GM12891 (cell line): ENCODE results near the gene SLC66A1.

Experiments used
- DNase-seq: peaks from one replicate; pipeline ENCODE4 v3.0.0; 2011; ENCODE audit warnings: low spot score; ENCODE audit not compliant: insufficient read length
- FAIRE-seq: peaks from 2 replicates; lab custom pipeline; 2011; peaks lifted over from hg19 to GRCh38; lab: Jason Lieb, UNC
- PAX5 ChIP-seq: IDR thresholded peaks from 2 replicates; pipeline ENCODE4 v1.6.1; 2011; ENCODE audit warnings: low read length, moderate library complexity, mild to moderate bottlenecking; ENCODE audit not compliant: insufficient read depth, severe bottlenecking
- POLR2A ChIP-seq: IDR thresholded peaks from 2 replicates; pipeline ENCODE4 v1.6.1; 2011; ENCODE audit warnings: low read depth, low read length, control low read depth
- POLR2AphosphoS5 ChIP-seq: IDR thresholded peaks from 2 replicates; pipeline ENCODE4 v1.6.1; 2011; ENCODE audit warnings: low read depth, low read length, control low read depth
- POU2F2 ChIP-seq: IDR thresholded peaks from 2 replicates; pipeline ENCODE4 v1.6.1; 2011; ENCODE audit warnings: low read depth, mild to moderate bottlenecking, control low read depth, low read length, moderate library complexity
- SPI1 ChIP-seq: IDR thresholded peaks from 2 replicates; pipeline ENCODE4 v1.6.1; 2011; ENCODE audit warnings: low read depth, low read length, control low read depth
- TAF1 ChIP-seq: IDR thresholded peaks from 2 replicates; pipeline ENCODE4 v1.6.1; 2011; ENCODE audit warnings: low read depth, low read length, control low read depth

SLC66A1 gene

DNA sequence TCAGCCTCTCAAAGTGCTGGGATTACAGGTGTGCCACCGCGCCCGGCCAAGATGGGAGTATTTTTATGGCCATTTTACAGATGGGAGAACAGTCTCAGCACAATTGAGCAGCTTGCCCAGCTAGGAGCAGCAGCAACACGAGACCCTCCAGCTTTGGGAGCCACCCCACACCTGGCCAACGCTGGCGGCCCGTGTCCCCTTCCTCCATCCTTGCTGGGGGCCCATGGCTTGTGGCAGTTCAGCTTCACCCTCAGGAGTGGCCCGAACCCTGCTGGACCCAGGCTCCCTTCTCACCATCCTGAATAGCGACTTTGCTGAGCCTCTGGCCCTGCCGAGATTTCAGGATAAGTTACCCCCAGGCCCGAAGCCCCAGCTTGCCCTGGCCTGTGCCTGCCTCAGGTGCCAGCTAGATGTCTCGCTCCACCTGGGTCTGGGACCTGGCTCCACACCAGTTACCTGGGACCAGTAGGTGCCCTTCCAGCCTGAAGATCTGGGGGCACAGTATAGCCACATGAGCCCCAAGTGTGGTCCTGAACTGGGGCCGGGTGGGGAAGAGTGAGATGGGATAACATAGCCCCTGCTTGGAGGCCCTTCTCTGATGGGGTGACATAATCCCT lies 19.2 kb downstream of the SLC66A1 start:
- DNase-seq (no peak), FAIRE-seq (no peak)
- TF ChIP-seq POU2F2 (no peak), POLR2AphosphoS5 (no peak), PAX5 (no peak), SPI1 (no peak), POLR2A (no peak; the same call in 1 of the 2 replicates), TAF1 (no peak)

GRCh38 chr1:19332832-19333231 lies 20.7 kb downstream of the SLC66A1 start:
- DNase-seq: no peak

GRCh38 chr1:19333587-19334354 lies 21.6 kb downstream of the SLC66A1 start:
- DNase-seq (no peak), FAIRE-seq (no peak)
- no peak for TF ChIP-seq PAX5
- no peak for TF ChIP-seq TAF1
- no peak for TF ChIP-seq POLR2A
- no peak for TF ChIP-seq POLR2AphosphoS5
- no peak for TF ChIP-seq SPI1
- TF ChIP-seq POU2F2: no peak

More at GRCh38 chr1:19332832-19333231, 20.7 kb downstream of the SLC66A1 start:
- TF ChIP-seq PAX5: no peak
- no peak for TF ChIP-seq POU2F2
- TF ChIP-seq TAF1: no peak
- no peak for TF ChIP-seq POLR2AphosphoS5
- TF ChIP-seq SPI1: no peak
- TF ChIP-seq POLR2A: no peak
- no peak for FAIRE-seq

DNA sequence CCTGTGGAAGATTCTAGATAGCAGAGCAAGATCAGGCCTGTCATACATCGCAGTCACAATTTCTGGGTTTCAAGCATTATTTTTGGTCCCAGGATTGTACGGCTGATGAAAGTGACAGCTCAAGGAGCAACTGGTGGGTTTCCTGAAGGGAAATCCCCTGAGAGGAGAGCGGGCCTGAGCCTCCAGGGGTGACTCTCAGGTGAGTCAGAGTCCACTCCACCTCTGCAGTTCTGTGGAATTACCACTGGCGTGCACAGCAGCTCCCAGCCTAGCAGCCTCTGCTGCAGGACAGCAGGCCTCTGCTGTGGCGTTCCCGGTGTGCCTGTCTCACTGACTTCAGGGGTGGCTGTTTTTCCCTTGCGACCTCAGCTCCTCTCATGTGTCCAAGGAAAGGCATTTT lies 24.4 kb downstream of the SLC66A1 start:
- DNase-seq (no peak), FAIRE-seq (no peak)
- TF ChIP-seq PAX5: no peak
- no peak for TF ChIP-seq POLR2A
- no peak; the same call in 1 of the 2 replicates for TF ChIP-seq POLR2AphosphoS5
- TF ChIP-seq TAF1: no peak
- TF ChIP-seq SPI1: no peak
- no peak for TF ChIP-seq POU2F2

- FAIRE-seq: no peak
- no peak for DNase-seq
- TF ChIP-seq POLR2AphosphoS5 (no peak), POU2F2 (no peak)
These were observed 25.2 kb downstream of the SLC66A1 start for GRCh38 chr1:19337289-19337688.

DNA sequence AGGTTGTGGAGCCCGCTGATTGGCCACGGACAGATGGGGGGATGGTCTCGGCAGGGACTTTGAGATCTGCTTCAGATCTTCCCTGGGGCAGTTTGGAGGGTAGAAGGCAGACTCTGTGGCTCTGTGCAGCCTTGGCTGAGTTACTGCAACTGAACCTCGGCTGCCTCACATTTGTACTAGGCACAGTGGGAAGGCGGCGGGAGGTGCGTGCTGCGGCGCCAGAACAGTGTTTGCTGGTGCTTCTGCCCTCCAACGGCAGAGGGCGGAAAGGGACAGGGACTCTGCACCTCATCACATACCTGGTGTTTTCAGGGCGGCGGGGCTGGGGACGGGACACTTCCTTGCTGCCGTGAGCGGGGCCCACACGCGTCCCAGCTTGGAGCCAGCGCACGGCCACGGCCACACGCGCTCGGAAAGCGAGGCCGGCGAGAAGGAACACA lies 26.2 kb downstream of the SLC66A1 start:
- FAIRE-seq (no peak), DNase-seq (no peak)
- no peak for TF ChIP-seq POU2F2
- TF ChIP-seq PAX5: no peak
- TF ChIP-seq POLR2AphosphoS5: no peak
- no peak for TF ChIP-seq SPI1

GRCh38 chr1:19339214-19339861 lies 27.2 kb downstream of the SLC66A1 start:
- no peak for TF ChIP-seq SPI1
- TF ChIP-seq PAX5: no peak
- TF ChIP-seq POLR2A: no peak
- TF ChIP-seq POU2F2: no peak
- no peak for TF ChIP-seq TAF1
- TF ChIP-seq POLR2AphosphoS5: no peak
- no peak for DNase-seq
- no peak for FAIRE-seq

DNA sequence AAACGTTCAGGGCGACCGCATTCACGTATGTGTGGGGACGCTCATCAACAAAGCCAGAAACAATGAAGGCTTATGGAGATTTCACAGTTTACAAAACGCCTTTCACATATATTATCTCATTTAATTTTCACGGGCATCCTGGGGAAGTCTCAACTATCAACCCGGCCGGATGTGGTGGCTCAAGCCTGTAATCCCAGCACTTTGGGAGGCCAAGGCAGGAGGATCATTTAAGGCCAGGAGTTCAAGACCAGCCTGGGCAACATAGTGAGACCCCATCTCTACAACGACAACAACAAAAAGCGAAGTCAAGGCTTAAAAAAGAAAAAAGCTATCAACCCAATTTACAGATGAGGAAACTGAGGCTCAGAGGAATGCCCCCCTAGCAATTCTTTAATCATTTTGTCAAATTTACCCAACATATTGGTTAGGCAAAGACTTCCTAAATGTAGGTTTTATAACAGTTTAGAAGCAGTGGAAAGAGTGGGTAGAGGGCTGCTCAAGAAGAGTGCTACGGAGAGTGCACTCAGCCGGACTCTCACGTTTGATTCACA lies 28.3 kb downstream of the SLC66A1 start:
- FAIRE-seq (no peak), DNase-seq (no peak)
- no peak for TF ChIP-seq POLR2A
- no peak for TF ChIP-seq POU2F2
- TF ChIP-seq POLR2AphosphoS5: no peak
- no peak for TF ChIP-seq PAX5
- TF ChIP-seq SPI1: no peak
- no peak for TF ChIP-seq TAF1

DNA sequence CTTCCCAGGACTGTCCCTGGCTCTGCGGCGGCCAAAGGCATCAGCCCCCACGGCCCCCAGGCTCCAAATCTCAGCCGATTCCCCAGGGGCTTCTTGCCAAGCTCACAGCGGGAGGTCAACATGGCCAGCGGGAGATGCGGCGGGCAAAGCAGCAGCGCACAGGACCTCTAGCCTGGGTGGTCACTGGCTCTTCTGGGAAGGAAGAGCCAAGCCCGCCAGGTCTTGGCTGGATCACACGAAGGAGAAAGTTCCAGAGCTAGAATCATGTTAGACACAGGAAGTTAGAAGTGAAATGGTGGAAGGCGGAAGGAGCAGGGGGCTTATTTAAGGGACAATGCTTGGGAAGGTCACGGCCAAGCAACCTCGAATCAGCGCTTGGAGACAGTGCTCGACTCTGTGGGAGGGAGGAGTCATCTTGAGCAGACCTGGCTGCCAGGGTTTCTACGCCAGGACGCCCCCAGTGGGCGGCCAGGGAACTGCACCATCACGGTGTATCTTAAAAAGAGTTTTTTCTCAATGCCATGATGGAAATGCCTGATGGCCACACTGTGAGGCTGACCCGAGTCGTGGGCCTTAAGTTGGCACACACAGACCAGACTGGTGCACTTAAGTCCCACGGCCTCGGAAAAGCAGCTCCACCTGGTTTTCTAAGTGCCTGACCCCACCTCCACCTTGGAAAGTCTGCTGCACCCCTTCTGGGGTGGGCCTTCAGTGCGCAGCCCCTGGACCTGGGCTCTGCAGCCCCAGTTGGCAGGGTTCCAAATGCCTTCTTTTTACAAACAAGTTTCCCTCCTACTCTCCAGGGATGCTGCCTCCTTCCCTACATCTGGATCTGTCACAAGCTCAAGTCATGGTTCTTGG lies 29.3 kb downstream of the SLC66A1 start:
- TF ChIP-seq TAF1 (no peak), PAX5 (no peak), POLR2AphosphoS5 (no peak), POLR2A (no peak), SPI1 (no peak), POU2F2 (no peak)
- FAIRE-seq (peak; percentile 91), DNase-seq (peak; percentile 89)
